Measurements from ENCODE around the gene NBPF3. TPM values are rescaled to one million over a fixed set of nuclear protein-coding genes. Genes with fewer than 3 reads are reported as not detected.

NBPF3 gene
- total and polyA plus RNA-seq, 4 donors = 2.6 to 6.6 (median 4.7) TPM

GRCh38 chr1:21524686-21525339 is 84.9 kb downstream of the NBPF3 start:
- H3K27me3 ChIP-seq (ENCODE audit: control insufficient read depth in 1 of 2, insufficient read depth in 2 of 2, low read length in 1 of 2) = no peaks in the 10 kb centered on the region
- H3K4me1 ChIP-seq (ENCODE audit: control insufficient read depth in 1 of 2, insufficient read depth in 2 of 2, low read length in 2 of 2) = no peaks in the 10 kb centered on the region
- ATAC-seq (ENCODE audit: low FRiP score) = no peak
- peak in 1 of 2 donors; percentile 60 for DNase-seq
- no peaks in the 10 kb centered on the region for H3K9me3 ChIP-seq (ENCODE audit: control insufficient read depth, low read length)
- 76 to 79% methylated on average over 14 of the region's 14 CpGs for WGBS, 2 donors
- H3K27ac ChIP-seq (ENCODE audit: low read depth in 1 of 2, low read length in 2 of 2) = no peak overlapping the region
- no peak overlapping the region for H3K4me3 ChIP-seq (ENCODE audit: low read length in 2 of 2)
- intact Hi-C loops (cut with DNase I) = no loop called here
- no peaks in the 10 kb centered on the region for H3K36me3 ChIP-seq (ENCODE audit: control insufficient read depth in 1 of 2, insufficient read depth in 2 of 2, low read length in 1 of 2)

- no peaks in the 10 kb centered on the region for H3K27me3 ChIP-seq (ENCODE audit: control insufficient read depth in 1 of 2, insufficient read depth in 2 of 2, low read length in 1 of 2)
- H3K4me1 ChIP-seq (ENCODE audit: control insufficient read depth in 1 of 2, insufficient read depth in 2 of 2, low read length in 2 of 2) = no peaks in the 10 kb centered on the region
- no peak overlapping the region for H3K27ac ChIP-seq (ENCODE audit: low read depth in 1 of 2, low read length in 2 of 2)
- ATAC-seq (ENCODE audit: low FRiP score) = no peak
- H3K9me3 ChIP-seq (ENCODE audit: control insufficient read depth, low read length) = no peaks in the 10 kb centered on the region
- H3K4me3 ChIP-seq (ENCODE audit: low read length in 2 of 2) = no peak overlapping the region
- no peaks in the 10 kb centered on the region for H3K36me3 ChIP-seq (ENCODE audit: control insufficient read depth in 1 of 2, insufficient read depth in 2 of 2, low read length in 1 of 2)
- WGBS, 2 donors = 89 to 91% methylated on average over 7 of the region's 7 CpGs
- no peak for DNase-seq
- intact Hi-C loops (cut with DNase I) = no loop called here
Observed at GRCh38 chr1:21525340-21525717, 85.4 kb downstream of the NBPF3 start.

GRCh38 chr1:21526441-21526840 is 86.5 kb downstream of the NBPF3 start:
- 87 to 88% methylated on average over 1 of the region's 1 CpG for WGBS, 2 donors
- Histone ChIP-seq H3K4me3 (ENCODE audit: low read length in 2 of 2) (no peak overlapping the region), H3K36me3 (ENCODE audit: control insufficient read depth in 1 of 2, insufficient read depth in 2 of 2, low read length in 1 of 2) (no peaks in the 10 kb centered on the region), H3K27ac (ENCODE audit: low read depth in 1 of 2, low read length in 2 of 2) (no peak overlapping the region), H3K4me1 (ENCODE audit: control insufficient read depth in 1 of 2, insufficient read depth in 2 of 2, low read length in 2 of 2) (no peaks in the 10 kb centered on the region), H3K9me3 (ENCODE audit: control insufficient read depth, low read length) (no peaks in the 10 kb centered on the region), H3K27me3 (ENCODE audit: control insufficient read depth in 1 of 2, insufficient read depth in 2 of 2, low read length in 1 of 2) (no peaks in the 10 kb centered on the region)
- intact Hi-C loops (cut with DNase I) = no loop called here
- DNase-seq = no peak
- ATAC-seq (ENCODE audit: low FRiP score) = no peak

- ATAC-seq (ENCODE audit: low FRiP score) = no peak
- intact Hi-C loops (cut with DNase I) = no loop called here
Observed at GRCh38 chr1:21530368-21531016, 90.6 kb downstream of the NBPF3 start.

GRCh38 chr1:21531241-21531640 is 91.3 kb downstream of the NBPF3 start:
- no peaks in the 10 kb centered on the region for H3K9me3 ChIP-seq (ENCODE audit: control insufficient read depth, low read length)
- H3K4me3 ChIP-seq (ENCODE audit: low read length in 2 of 2) = no peak overlapping the region
- H3K27ac ChIP-seq (ENCODE audit: low read depth in 1 of 2, low read length in 2 of 2) = no peak overlapping the region
- 90 to 92% methylated on average over 5 of the region's 5 CpGs for WGBS, 2 donors
- DNase-seq (no peak), ATAC-seq (ENCODE audit: low FRiP score) (no peak)
- H3K27me3 ChIP-seq (ENCODE audit: control insufficient read depth in 1 of 2, insufficient read depth in 2 of 2, low read length in 1 of 2) = no peaks in the 10 kb centered on the region
- no peaks in the 10 kb centered on the region for H3K4me1 ChIP-seq (ENCODE audit: control insufficient read depth in 1 of 2, insufficient read depth in 2 of 2, low read length in 2 of 2)
- intact Hi-C loops (cut with DNase I) = no loop called here
- H3K36me3 ChIP-seq (ENCODE audit: control insufficient read depth in 1 of 2, insufficient read depth in 2 of 2, low read length in 1 of 2) = no peaks in the 10 kb centered on the region

More at GRCh38 chr1:21530368-21531016, 90.6 kb downstream of the NBPF3 start:
- H3K27ac ChIP-seq (ENCODE audit: low read depth in 1 of 2, low read length in 2 of 2) = no peak overlapping the region
- no peak for DNase-seq
- WGBS, 2 donors = 65 to 66% methylated on average over 7 of the region's 7 CpGs
- no peaks in the 10 kb centered on the region for H3K36me3 ChIP-seq (ENCODE audit: control insufficient read depth in 1 of 2, insufficient read depth in 2 of 2, low read length in 1 of 2)
- no peaks in the 10 kb centered on the region for H3K9me3 ChIP-seq (ENCODE audit: control insufficient read depth, low read length)
- H3K4me1 ChIP-seq (ENCODE audit: control insufficient read depth in 1 of 2, insufficient read depth in 2 of 2, low read length in 2 of 2) = no peaks in the 10 kb centered on the region
- H3K27me3 ChIP-seq (ENCODE audit: control insufficient read depth in 1 of 2, insufficient read depth in 2 of 2, low read length in 1 of 2) = no peaks in the 10 kb centered on the region
- no peak overlapping the region for H3K4me3 ChIP-seq (ENCODE audit: low read length in 2 of 2)

- no peak overlapping the region for H3K4me3 ChIP-seq (ENCODE audit: low read length in 2 of 2)
- no peaks in the 10 kb centered on the region for H3K9me3 ChIP-seq (ENCODE audit: control insufficient read depth, low read length)
- intact Hi-C loops (cut with DNase I) = no loop called here
- no peaks in the 10 kb centered on the region for H3K36me3 ChIP-seq (ENCODE audit: control insufficient read depth in 1 of 2, insufficient read depth in 2 of 2, low read length in 1 of 2)
- 65 to 74% methylated on average over 3 of the region's 3 CpGs for WGBS, 2 donors
- H3K4me1 ChIP-seq (ENCODE audit: control insufficient read depth in 1 of 2, insufficient read depth in 2 of 2, low read length in 2 of 2) = no peaks in the 10 kb centered on the region
- ATAC-seq (ENCODE audit: low FRiP score) (no peak), DNase-seq (no peak)
- no peaks in the 10 kb centered on the region for H3K27me3 ChIP-seq (ENCODE audit: control insufficient read depth in 1 of 2, insufficient read depth in 2 of 2, low read length in 1 of 2)
- H3K27ac ChIP-seq (ENCODE audit: low read depth in 1 of 2, low read length in 2 of 2) = no peak overlapping the region
Observed at GRCh38 chr1:21532496-21532895, 92.6 kb downstream of the NBPF3 start.

GRCh38 chr1:21532992-21533534 is 93.1 kb downstream of the NBPF3 start:
- no peaks in the 10 kb centered on the region for H3K27me3 ChIP-seq (ENCODE audit: control insufficient read depth in 1 of 2, insufficient read depth in 2 of 2, low read length in 1 of 2)
- H3K27ac ChIP-seq (ENCODE audit: low read depth in 1 of 2, low read length in 2 of 2) = no peak overlapping the region
- ATAC-seq (ENCODE audit: low FRiP score) (no peak), DNase-seq (no peak)
- 83 to 92% methylated on average over 4 of the region's 4 CpGs for WGBS, 2 donors
- no peaks in the 10 kb centered on the region for H3K4me1 ChIP-seq (ENCODE audit: control insufficient read depth in 1 of 2, insufficient read depth in 2 of 2, low read length in 2 of 2)
- intact Hi-C loops (cut with DNase I) = no loop called here
- no peak overlapping the region for H3K4me3 ChIP-seq (ENCODE audit: low read length in 2 of 2)
- no peaks in the 10 kb centered on the region for H3K9me3 ChIP-seq (ENCODE audit: control insufficient read depth, low read length)
- no peaks in the 10 kb centered on the region for H3K36me3 ChIP-seq (ENCODE audit: control insufficient read depth in 1 of 2, insufficient read depth in 2 of 2, low read length in 1 of 2)

- intact Hi-C loops (cut with DNase I) = no loop called here
- DNase-seq (no peak), ATAC-seq (ENCODE audit: low FRiP score) (no peak)
- WGBS, 2 donors = 95% methylated on average over 5 of the region's 5 CpGs
- H3K27ac ChIP-seq (ENCODE audit: low read depth in 1 of 2, low read length in 2 of 2) = no peak overlapping the region
- no peaks in the 10 kb centered on the region for H3K4me1 ChIP-seq (ENCODE audit: control insufficient read depth in 1 of 2, insufficient read depth in 2 of 2, low read length in 2 of 2)
- H3K9me3 ChIP-seq (ENCODE audit: control insufficient read depth, low read length) = no peaks in the 10 kb centered on the region
- H3K4me3 ChIP-seq (ENCODE audit: low read length in 2 of 2) = no peak overlapping the region
- H3K27me3 ChIP-seq (ENCODE audit: control insufficient read depth in 1 of 2, insufficient read depth in 2 of 2, low read length in 1 of 2) = no peaks in the 10 kb centered on the region
- no peaks in the 10 kb centered on the region for H3K36me3 ChIP-seq (ENCODE audit: control insufficient read depth in 1 of 2, insufficient read depth in 2 of 2, low read length in 1 of 2)
Observed at GRCh38 chr1:21534146-21534545, 94.2 kb downstream of the NBPF3 start.

Measured in aorta (tissue), 5 donors.